AG04450 (cell line): Measurements from ENCODE around the gene MBTPS1. TPM values are rescaled to one million over a fixed set of nuclear protein-coding genes. Genes with fewer than 3 reads are reported as not detected.

Experiments used
- CTCF ChIA-PET: fragments of 300-600, 350-600 bp; formaldehyde crosslinking; extraction: SDS; loops from one replicate; lab custom pipeline; 2022; ENCODE audit warnings: antibody characterized with exemption, inconsistent platforms; lab: Charles Lee
- POLR2A ChIA-PET: fragments of 350-600 bp; formaldehyde crosslinking; extraction: SDS; loops from one replicate; lab custom pipeline; 2021; ENCODE audit warnings: antibody characterized with exemption, inconsistent platforms; lab: Yijun Ruan, JAX
- DNase-seq: peaks from one replicate; pipeline ENCODE4 v3.0.0-alpha.2; 2011; ENCODE audit warnings: low read depth, low spot score
- H3K27ac ChIP-seq: one replicate; pipeline ENCODE4 v1.5.1; 2012; ENCODE audit warnings: low read depth, low read length, control low read depth
- H3K27me3 ChIP-seq: one replicate; pipeline ENCODE4 v1.6.0; 2012; ENCODE audit warnings: low read length; ENCODE audit not compliant: control insufficient read depth, insufficient read depth
- H3K4me3 ChIP-seq: 2 replicates; pipeline ENCODE4 v1.5.1; 2011; ENCODE audit warnings: mild to moderate bottlenecking, low read depth, low read length, control low read depth
- H3K9me3 ChIP-seq: 2 replicates; pipeline ENCODE4 v1.5.1; 2012; ENCODE audit warnings: low read length; ENCODE audit not compliant: control insufficient read depth, insufficient read depth
- polyA plus RNA-seq: library from polyadenylated mRNA; depleted of rRNA; stranded (reverse); fragments of >200 nt; gene quantifications from 2 replicates; pipeline ENCODE4 v1.2.3, GENCODE V29; 2011
- TF ChIP-seq, protein P1 (sequence below): IDR thresholded peaks from 2 replicates; pipeline ENCODE4 v1.5.1; 2011; ENCODE audit warnings: low read depth, low read length, control low read depth, inconsistent platforms

Gene MBTPS1
- polyA plus RNA-seq, 1 experiment = 116 TPM

DNA sequence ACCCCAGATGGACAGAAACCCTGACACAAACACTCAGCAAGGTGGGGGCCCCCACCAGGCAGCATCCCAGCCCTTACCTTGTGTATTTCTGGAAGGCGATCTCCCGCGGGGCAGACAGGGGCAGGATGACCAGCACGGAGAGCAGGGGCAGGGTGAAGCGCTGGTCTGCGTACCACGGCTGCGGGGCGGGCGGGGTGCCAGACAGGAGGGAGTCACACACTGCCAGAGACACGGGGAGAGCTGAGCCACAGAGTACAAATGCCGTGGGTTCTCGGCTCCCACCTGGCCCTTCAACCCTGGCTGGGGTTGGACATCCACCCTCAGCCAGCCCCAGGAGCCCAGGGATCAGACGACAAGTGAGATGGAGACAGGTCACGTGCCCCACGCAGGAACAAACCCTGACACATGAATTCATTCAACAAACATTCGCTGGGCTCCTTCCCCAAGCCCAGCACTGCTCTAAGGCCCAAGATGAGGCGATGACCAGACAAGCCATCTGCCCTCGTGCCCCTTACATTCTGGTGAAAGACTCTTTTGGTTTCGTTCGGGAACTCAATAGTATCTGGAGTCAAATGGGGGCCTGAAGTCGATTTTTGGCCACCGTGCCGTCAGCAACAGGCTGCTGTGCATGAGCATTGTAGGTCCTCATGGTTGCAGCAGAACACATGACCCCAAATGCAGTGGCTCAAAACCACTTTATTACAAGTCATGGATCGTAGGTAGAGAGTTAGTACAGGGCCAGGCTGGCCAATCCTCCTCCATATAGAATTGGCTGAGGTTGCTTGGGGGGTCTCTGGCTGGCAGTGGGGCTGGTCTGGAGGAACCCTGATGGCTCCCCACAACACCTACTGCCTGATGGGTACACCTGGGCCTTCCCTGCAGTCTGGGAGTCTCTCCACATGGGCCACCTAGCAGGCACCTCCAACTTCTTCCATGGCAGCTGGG is 83.2 kb downstream of the MBTPS1 start:
- CTCF ChIA-PET = interaction anchor here (1.1 kb wide), 1 partner anchor 32 kb away, joined by 4 read pairs; no protein-coding TSS in a partner anchor
- Histone ChIP-seq H3K4me3 (no peak overlapping the region), H3K9me3 (peaks cover 10% of the 10 kb centered on the region), H3K27me3 (peaks cover 35% of the 10 kb centered on the region), H3K27ac (no peak overlapping the region)
- no peak for DNase-seq
- POLR2A ChIA-PET = no interaction called here
- TF ChIP-seq, protein P1, sequence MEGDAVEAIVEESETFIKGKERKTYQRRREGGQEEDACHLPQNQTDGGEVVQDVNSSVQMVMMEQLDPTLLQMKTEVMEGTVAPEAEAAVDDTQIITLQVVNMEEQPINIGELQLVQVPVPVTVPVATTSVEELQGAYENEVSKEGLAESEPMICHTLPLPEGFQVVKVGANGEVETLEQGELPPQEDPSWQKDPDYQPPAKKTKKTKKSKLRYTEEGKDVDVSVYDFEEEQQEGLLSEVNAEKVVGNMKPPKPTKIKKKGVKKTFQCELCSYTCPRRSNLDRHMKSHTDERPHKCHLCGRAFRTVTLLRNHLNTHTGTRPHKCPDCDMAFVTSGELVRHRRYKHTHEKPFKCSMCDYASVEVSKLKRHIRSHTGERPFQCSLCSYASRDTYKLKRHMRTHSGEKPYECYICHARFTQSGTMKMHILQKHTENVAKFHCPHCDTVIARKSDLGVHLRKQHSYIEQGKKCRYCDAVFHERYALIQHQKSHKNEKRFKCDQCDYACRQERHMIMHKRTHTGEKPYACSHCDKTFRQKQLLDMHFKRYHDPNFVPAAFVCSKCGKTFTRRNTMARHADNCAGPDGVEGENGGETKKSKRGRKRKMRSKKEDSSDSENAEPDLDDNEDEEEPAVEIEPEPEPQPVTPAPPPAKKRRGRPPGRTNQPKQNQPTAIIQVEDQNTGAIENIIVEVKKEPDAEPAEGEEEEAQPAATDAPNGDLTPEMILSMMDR = no peak

DNA sequence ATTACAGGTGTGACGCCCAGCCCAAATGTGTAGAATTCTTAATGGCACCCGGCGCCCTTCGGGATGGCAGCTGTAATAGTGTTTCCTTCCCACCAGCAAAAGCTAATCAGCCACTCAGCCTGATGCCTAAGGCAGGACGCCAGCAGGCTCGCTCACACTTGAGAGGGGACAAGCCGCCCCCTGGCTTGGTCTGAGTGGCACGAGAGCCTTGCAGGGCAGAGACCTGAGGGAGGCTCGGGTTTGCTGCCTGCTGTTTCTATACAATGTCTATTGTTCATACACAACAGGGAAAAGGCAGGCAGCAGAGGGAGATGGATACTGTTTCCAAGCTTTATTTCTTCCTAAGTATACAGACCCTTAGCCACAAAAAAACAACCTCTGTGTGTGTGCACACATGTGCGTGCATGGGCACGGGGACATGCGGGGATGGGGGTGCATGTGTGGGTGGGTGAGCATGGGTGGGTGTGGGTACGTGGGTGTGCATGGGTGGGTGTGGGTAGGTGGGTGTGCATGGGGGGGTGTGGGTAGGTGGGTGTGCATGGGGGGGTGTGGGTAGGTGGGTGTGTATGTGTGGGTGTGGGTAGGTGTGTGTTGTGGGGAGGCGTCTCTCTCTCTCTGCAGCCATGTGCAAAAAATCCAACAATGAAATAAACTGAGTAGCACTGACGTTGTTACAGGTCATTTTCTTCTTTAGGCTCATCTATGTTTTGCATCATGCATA is 84.1 kb downstream of the MBTPS1 start:
- ChIA-PET CTCF (no interaction called here), POLR2A (no interaction called here)
- Histone ChIP-seq H3K9me3 (peaks cover 10% of the 10 kb centered on the region), H3K27ac (no peak overlapping the region), H3K27me3 (peaks cover 36% of the 10 kb centered on the region), H3K4me3 (no peak overlapping the region)
- TF ChIP-seq, protein P1 = no peak
- no peak for DNase-seq

DNA sequence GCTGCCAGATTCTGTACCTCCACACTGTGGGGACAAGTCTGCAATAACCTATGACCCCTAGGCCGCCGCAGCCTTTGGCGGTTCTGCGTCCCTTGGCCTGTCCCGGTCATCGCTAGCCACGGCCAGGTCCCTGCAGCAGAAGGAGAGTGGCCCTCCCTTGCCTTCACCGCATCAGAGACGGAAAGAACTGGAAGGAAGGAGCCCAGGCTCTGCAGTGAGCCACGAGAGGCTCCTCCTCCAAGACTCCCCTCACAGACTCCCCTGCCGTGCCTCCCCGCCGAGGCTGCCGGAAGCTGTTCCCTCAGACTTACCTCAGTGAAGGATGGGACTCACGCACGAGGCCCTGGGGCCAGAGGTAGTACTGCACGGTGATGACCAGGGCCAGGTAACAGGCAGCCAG is 85.2 kb downstream of the MBTPS1 start:
- no peak for DNase-seq
- H3K4me3 ChIP-seq = no peak overlapping the region
- peaks cover 40% of the 10 kb centered on the region for H3K27me3 ChIP-seq
- peaks cover 8% of the 10 kb centered on the region for H3K9me3 ChIP-seq
- TF ChIP-seq, protein P1 = no peak
- ChIA-PET POLR2A (no interaction called here), CTCF (no interaction called here)
- H3K27ac ChIP-seq = no peak overlapping the region

DNA sequence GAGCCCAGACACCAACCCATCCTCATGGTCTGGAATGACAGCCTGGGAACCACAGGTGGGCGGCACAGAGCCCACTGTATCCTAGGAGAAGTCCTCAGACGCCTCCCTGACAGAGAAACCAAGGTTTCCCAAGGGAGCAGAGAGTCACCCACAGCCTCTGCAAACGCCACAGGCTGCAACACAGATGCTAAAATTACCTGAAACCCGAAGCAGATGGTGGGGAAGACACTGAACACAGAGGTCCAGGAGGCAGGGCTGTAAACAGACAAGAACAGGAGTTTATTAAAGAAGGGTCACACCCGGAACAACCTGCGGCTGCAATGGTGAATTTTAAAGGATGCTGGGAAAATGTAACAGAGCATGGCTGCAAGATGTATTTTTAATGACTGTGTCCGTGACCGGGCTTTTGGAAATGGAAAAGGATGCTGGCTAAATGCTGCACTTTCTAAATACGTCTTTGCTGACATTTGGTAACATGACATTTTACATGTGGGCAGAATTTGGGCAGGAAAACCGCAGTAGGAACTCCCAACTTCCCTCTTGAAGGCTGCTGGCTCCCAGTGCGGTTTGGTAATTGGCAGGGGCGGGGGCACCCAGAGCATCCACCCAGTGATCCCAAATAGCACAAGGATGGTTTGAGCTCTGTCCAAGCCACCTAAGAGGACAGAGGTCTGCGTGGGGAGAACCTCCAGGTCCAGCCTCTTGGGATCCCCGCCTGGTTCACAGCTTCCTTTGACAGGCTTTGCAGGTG is 87.3 kb downstream of the MBTPS1 start:
- no peak overlapping the region for H3K4me3 ChIP-seq
- no peaks in the 10 kb centered on the region; the same call in 1 of the 2 replicates for H3K9me3 ChIP-seq
- H3K27ac ChIP-seq = no peak overlapping the region
- TF ChIP-seq, protein P1 = no peak
- DNase-seq = no peak
- H3K27me3 ChIP-seq = peaks cover 31% of the 10 kb centered on the region
- POLR2A ChIA-PET = no interaction called here
- CTCF ChIA-PET = no interaction called here
